GM19467 (cell line): ENCODE results near the gene VAT1L.

Experiments used
- ATAC-seq: cut with Tn5 transposase; IDR thresholded peaks from one replicate; pipeline ENCODE4 v1.9.1; 2021; ENCODE audit warnings: mild to moderate bottlenecking, moderate library complexity; ENCODE audit not compliant: unreplicated experiment

The VAT1L gene

DNA sequence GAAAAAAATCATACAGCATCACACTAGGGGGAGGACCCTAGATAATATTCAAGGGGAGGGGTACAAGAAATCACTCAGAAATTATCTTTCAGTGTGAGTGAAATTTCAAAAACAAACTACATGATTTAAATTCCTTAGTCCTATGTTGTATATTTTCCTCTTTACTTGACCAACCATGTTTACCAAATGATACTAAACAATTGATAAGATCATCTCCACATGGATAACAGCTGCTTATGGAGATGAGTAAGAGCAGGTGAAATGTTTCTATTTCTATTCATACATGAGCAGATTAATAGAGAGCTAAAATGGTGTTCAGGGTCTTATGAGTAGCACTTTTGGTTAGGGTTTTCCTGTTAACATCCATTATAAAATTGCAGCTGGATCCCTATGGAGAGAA lies 7.3 kb upstream of the VAT1L start:
- ATAC-seq: no peak

DNA sequence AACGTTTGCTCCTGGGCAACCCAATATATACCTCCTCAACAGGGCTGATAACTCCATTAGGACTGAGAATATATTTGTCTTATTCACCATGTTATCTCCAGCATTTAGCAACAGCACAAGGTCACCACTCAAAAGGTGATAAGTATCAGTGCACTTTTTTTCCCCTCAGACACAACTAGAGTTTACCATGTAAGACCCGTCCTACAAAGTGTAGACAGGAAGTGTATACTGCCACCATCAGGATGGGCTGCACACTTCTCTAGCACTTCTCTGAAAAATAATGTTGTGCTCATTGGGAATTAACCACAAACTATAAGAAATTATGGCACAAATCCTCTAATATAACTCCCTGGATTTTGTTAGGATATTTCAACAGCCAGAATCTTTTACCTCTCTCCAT lies 5.7 kb upstream of the VAT1L start:
- no peak for ATAC-seq

DNA sequence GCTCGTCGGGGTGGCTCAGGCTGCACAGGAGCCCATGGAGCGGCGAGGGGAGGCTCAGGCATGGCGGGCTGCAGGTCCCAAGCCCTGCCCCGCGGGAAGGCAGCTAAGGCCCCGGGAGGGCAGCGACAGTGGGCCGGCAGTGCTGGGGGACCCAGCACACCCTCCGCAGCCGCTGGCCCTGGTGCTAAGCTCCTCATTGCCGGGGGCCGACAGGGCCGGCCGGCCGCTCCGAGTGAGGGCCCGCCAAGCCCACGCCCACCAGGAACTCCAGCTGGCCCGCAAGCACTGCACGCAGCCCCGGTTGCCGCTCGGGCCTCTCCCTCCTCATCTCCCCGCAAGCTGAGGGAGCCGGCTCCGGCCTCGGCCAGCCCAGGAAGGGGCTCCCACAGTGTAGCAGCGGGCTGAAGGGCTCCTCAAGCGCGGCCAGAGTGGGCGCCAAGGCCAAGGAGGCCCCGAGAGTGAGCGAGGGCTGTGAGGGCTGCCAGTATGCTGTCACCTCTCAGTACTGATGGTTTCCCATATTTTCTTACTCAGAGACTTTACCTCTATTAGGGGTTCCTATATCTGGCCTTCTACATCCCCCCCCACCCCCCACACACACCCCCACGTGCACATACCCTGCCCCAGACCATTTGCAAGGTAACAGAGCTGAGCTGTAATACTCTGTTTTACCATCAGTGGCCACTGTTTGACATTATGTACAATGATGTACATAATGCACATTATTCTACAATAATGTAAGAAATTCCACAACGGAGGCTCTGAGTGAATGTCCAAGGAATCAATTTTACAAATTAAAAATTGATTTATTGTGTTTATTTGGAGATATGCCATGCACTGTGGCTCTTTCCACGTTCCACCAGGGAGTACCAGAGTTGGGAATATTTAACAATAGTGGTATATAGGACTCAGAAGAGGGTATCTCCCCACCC lies 3.7 kb upstream of the VAT1L start:
- no peak for ATAC-seq

DNA sequence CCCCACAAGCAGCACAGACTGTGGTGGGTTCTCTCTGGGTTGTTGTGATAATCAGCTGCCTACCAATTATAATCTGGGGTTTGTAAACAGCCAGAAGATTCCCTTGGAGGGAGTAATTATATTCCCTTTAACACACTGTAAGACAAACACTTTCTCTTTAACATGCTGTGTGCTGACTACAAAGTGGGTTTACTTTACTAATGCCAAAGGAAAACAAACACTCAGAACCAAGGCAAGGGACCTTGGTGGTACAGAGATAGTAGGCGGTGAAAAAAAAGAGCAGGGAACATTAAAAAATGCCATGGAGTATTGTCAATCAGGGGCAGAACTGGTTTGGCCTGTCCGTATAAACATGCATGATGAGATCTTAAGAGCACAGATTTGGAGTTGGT lies 3.0 kb upstream of the VAT1L start:
- no peak for ATAC-seq

DNA sequence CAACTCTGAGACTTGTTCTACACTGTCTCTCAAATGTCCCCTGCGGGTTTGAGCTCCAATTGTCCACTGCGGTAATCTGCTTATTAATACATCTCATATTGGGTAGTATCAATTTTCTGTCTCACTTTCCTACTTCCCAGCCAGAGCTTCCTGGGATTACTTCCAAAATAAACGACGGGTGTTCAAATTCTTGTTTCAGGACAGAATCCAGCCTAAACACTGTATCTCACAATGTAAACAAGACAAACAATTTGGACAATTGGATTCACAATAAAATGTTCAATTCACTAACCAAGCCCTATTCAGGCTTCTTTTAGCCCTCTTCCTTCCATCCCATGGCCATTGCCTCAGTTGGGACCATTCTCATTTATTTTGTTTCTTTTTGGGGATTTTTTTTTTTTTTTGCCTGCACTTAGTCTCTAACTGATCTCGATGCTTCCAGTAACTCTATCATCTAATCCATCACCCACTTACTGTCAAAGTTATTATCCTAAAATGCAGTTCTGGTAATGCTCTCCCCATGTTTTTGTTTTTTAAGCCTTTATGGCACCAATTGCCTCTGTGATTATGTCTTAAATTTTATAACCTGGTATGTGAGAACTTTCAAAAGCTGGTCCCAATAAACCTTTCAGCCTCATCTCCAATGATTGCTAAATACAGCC lies 2.0 kb upstream of the VAT1L start:
- no peak for ATAC-seq

- no peak for ATAC-seq
These were observed 912 bp upstream of the VAT1L start for GRCh38 chr16:77787452-77787851.

DNA sequence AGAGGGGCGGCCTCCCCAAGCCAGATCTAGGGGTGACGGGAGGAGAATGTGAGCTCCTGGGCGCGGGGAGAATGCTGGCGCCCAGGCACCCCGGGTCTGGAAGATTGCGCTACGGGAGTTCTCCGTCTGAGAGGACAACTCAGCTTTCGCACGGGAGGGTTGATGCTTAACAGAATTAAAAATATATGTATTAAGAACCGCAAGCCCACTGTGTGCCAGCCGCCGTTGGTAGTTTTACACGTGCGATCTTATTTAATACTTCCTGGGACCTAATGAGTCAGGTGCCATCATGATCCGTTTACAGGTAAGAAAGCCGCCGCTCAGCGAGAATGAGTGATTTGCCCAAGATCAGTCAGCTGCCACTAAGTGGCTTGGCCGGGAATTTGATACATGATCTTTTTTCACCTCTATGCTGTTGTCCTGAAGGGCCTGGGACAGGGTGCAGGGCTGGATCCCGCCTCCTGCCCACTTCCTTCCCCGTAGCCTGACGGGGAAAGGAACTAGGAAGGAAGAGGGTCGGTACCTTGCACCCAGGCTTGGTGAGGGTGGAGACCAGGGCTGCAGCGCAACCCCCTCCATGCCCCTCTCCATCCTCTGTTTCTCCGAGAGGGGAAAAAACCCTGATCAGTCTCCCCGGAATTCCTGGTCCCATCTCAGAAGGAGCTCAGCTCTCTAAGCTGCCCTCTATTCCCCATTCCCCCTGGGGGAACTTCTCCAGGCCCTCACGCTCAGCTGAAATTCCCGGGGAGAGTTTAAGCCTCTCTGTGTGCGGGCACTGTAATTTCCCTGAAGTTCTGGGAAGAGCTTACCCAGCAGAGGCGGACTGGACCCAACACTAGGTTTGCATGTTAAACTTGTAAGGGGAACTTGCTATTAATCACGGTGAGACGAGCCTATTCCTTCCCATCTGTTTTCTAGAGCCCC lies 983 bp downstream of the VAT1L start:
- no peak for ATAC-seq

DNA sequence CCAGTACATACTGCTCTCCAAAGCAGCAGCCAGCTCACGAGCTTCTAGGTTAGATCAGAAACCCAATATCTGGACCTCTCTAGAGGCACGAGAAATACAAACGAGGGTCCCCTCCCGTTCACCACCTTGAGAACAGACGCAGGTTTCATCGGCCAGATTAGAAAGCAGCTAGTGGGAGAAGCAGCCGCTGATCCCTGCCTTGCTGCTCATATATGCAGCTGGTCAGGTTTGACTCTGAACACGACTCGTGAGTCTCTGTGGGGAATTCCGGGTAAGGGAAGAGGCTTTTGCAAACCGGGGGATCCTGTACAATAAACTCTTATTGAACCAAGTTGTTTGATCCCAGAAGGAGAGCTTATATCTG lies 1.6 kb downstream of the VAT1L start:
- no peak for ATAC-seq

DNA sequence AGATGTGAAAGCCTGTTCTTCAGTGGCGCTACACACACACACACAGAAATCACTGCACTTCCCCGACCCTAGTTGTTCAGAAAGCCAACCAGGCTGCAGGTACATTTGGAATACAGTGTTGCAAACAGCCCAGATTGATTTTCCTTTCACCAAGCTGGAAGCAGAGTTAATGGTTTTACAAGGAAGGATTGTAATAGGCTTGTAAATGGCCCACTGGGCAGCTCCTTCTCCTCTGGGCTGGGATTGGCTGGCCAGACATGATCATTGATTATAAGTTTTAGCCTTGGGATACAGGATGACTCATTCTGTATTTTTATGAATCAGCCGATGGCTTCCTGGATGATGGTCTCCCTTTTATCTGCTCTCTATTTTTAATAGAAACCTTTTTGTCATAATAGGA lies 2.5 kb downstream of the VAT1L start:
- no peak for ATAC-seq

DNA sequence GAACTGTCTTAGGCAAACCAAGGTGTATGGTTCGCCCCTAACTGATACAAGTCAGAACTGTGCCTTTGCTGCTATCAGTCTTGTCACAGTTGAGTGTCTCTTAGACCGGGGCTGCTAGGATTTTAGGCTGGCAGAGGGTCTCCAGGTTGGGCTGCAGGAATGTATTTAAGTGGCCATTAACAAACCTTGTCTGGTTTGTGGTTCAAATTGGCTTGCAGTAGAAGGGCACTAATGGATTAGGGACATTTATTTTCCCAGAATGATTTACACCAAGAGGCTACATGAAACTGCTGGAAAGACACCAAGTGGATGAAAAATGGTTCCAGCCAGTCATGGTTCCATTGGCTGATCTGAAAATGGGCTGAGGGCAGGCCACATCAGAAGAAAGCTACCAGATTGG lies 5.1 kb downstream of the VAT1L start:
- no peak for ATAC-seq

GRCh38 chr16:77794586-77794985 lies 6.2 kb downstream of the VAT1L start:
- ATAC-seq: no peak

- ATAC-seq: no peak
These were observed 13.5 kb downstream of the VAT1L start for GRCh38 chr16:77801817-77802216.

GRCh38 chr16:77805398-77805797 lies 17.0 kb downstream of the VAT1L start:
- no peak for ATAC-seq

GRCh38 chr16:77807021-77807420 lies 18.7 kb downstream of the VAT1L start:
- ATAC-seq: no peak

DNA sequence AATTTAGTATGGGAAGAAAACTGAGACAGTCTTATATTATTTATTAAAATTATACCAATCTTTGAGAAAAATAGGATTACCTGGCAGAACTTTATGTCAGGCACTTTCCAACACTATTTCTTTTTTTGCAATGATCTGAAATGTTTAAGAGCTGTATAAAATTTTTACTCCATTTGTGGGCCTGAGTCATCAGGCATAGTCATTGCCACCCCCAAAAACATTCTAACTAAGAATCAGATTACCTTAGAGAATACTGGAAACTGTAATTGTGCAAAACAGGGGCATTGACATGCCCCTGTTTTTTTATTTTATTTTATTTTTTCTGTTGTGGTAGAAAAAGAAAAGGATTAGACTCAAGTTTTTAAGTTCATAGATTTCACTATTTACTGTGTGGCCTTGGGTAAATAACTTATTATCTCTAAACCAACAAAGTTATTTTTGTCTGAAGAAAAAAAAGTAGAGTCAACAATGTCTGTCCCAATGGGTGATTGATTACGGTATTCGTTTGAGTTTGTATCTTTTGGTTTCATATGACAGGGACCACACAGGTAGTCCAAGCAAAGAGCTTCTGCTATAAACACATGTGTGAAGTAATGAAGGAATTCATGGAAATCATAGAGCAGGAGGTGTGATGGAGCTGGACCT lies 24.6 kb downstream of the VAT1L start:
- ATAC-seq: no peak

DNA sequence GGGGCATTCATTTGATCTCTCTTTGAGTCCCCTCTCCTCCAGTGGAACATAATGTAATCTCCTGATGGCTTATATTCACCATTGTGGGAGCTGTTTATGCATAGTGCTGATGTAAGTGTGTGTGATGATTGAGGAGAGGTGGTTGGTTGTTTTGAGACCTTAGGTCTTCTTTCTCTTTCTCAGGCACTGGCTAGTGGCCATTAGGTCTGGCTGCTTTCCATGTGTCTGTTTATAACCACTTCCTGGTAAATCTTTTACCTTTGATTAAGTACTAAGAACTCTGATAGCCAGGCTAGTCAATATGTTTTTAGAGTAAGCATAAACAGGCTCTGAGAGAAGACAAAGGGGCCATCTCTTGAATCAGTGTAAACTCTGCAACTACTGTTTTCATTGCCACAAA lies 27.9 kb downstream of the VAT1L start:
- ATAC-seq: no peak

DNA sequence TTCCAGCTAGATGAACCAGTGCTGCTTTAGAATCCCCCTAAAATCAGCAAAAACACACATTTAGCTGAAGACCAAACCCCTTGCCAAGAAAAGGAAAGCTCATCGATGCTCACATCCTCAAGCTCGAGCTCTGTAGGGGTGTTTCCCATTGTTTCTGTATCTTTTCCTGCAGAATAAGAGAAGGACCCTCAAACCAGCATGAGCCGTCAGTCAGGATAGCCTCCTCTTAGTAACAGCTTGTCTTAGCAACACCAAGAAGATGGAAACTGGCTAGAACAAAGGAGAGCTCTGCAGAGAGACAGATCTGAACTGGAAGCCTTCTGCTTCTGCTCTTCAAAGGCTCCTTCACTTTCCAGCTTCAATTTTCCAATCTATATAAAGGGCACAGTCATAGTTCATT lies 32.0 kb downstream of the VAT1L start:
- ATAC-seq: no peak

GRCh38 chr16:77822661-77823060 lies 34.3 kb downstream of the VAT1L start:
- ATAC-seq: no peak

DNA sequence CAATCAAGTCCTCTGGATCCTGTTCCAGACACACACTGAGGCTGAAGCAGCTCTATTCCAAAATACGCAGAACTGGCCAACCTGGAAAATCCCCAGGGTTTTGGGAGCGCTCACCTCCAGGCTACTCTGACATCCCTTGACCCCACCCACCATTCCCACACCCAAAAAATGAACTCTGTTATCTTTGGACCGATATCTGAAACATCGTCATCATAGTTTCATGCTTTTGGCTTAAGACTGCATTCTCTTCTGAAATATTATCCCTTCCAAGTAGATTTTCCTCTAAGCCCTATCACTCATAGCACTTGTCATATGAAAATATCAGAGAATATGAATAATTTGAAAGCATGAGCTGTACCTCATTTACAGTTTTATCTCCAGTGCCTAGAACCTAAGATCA lies 34.7 kb downstream of the VAT1L start:
- ATAC-seq: no peak

DNA sequence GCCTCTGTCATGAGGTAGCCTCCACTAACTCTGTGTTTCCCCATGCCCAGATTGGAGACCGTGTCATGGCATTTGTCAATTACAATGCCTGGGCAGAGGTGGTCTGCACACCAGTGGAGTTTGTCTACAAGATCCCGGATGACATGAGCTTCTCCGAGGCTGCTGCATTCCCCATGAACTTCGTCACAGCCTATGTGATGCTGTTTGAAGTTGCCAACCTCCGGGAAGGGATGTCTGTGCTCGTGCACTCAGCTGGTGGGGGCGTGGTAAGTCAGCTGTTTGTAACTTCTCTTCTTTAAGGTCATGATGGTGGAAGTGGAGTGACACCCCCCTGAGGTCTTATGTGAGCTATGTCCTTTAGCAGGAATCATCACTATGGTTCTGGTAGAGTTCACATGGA lies 36.8 kb downstream of the VAT1L start:
- ATAC-seq: no peak

- ATAC-seq: no peak
These were observed 38.7 kb downstream of the VAT1L start for GRCh38 chr16:77827032-77827431.
